ENCODE data around the gene ARL6IP6.

Gene ARL6IP6

GRCh38 chr2:152718076-152718908, at the start of gene ARL6IP6:
ARL6IP6 (plus strand) TSS chr2:152718620; CDS start chr2:152718625, 5 bp downstream.
- DNase-seq (ENCODE audit: low read depth in 2 of 2) = peak; percentile 70 to 72

- no peak for DNase-seq (ENCODE audit: low read depth in 2 of 2)
Observed at GRCh38 chr2:152674334-152674733, 44.1 kb upstream of the ARL6IP6 start.

GRCh38 chr2:152676461-152676860, 42.0 kb upstream of the ARL6IP6 start:
- DNase-seq (ENCODE audit: low read depth in 2 of 2) = no peak

- DNase-seq (ENCODE audit: low read depth in 2 of 2) = no peak
Observed at GRCh38 chr2:152678808-152679207, 39.6 kb upstream of the ARL6IP6 start.

- no peak for DNase-seq (ENCODE audit: low read depth in 2 of 2)
Observed at GRCh38 chr2:152682663-152683062, 35.8 kb upstream of the ARL6IP6 start.

GRCh38 chr2:152683400-152683799, 35.0 kb upstream of the ARL6IP6 start:
- no peak for DNase-seq (ENCODE audit: low read depth in 2 of 2)

GRCh38 chr2:152686321-152686720, 32.1 kb upstream of the ARL6IP6 start:
- no peak for DNase-seq (ENCODE audit: low read depth in 2 of 2)

GRCh38 chr2:152693033-152693432, 25.4 kb upstream of the ARL6IP6 start:
- DNase-seq (ENCODE audit: low read depth in 2 of 2) = no peak

GRCh38 chr2:152694161-152694661, 24.2 kb upstream of the ARL6IP6 start:
- DNase-seq (ENCODE audit: low read depth in 2 of 2) = no peak

GRCh38 chr2:152695763-152696162, 22.7 kb upstream of the ARL6IP6 start:
- no peak for DNase-seq (ENCODE audit: low read depth in 2 of 2)

GRCh38 chr2:152696476-152696875, 21.9 kb upstream of the ARL6IP6 start:
- no peak for DNase-seq (ENCODE audit: low read depth in 2 of 2)

GRCh38 chr2:152701198-152701597, 17.2 kb upstream of the ARL6IP6 start:
- DNase-seq (ENCODE audit: low read depth in 2 of 2) = no peak

GRCh38 chr2:152706477-152707021, 11.9 kb upstream of the ARL6IP6 start:
- DNase-seq (ENCODE audit: low read depth in 2 of 2) = no peak

- no peak for DNase-seq (ENCODE audit: low read depth in 2 of 2)
Observed at GRCh38 chr2:152708742-152709141, 9.7 kb upstream of the ARL6IP6 start.

GRCh38 chr2:152710713-152711112, 7.7 kb upstream of the ARL6IP6 start:
- no peak for DNase-seq (ENCODE audit: low read depth in 2 of 2)

- DNase-seq (ENCODE audit: low read depth in 2 of 2) = no peak
Observed at GRCh38 chr2:152715112-152715511, 3.3 kb upstream of the ARL6IP6 start.

- DNase-seq (ENCODE audit: low read depth in 2 of 2) = no peak
Observed at GRCh38 chr2:152715854-152716428, 2.5 kb upstream of the ARL6IP6 start.

- no peak for DNase-seq (ENCODE audit: low read depth in 2 of 2)
Observed at GRCh38 chr2:152716805-152717227, 1.6 kb upstream of the ARL6IP6 start.

- peak; percentile 94 for DNase-seq (ENCODE audit: low read depth in 2 of 2)
Observed at GRCh38 chr2:152717228-152718075, 968 bp upstream of the ARL6IP6 start, which contains the start of gene PRPF40A. PRPF40A (minus strand) TSS chr2:152717461; CDS start chr2:152717439, 22 bp downstream.

GRCh38 chr2:152718909-152719645, 657 bp downstream of the ARL6IP6 start:
- DNase-seq (ENCODE audit: low read depth in 2 of 2) = no peak

GRCh38 chr2:152720794-152721193, 2.4 kb downstream of the ARL6IP6 start:
- DNase-seq (ENCODE audit: low read depth in 2 of 2) = no peak
